GM23338 (cell line): ENCODE results near the gene RHOT1. TPM values are rescaled to one million over a fixed set of nuclear protein-coding genes. Genes with fewer than 3 reads are reported as not detected.
A peak's percentile ranks its signal among the peaks of the same experiment; 100 is the strongest.

Experiments
- ATAC-seq: fragments of 200-7000 bp; cut with Tn5 transposase; 3 replicates; pipeline ENCODE4 v1.9.1; 2020
- DNase-seq: peaks from one replicate; pipeline ENCODE4 v3.0.0-alpha.2; 2015; ENCODE audit warnings: low spot score
- H2AFZ ChIP-seq: fragments of 200-600 bp; sonication (generic); 2 replicates; pipeline ENCODE4 v1.8.0; 2016; ENCODE audit warnings: antibody characterized with exemption, mild to moderate bottlenecking, moderate library complexity
- H3F3A ChIP-seq: fragments of 200-600 bp; sonication (generic); replicated peaks from 2 replicates; pipeline ENCODE4 v1.8.0; 2017; ENCODE audit warnings: antibody characterized with exemption, mixed run types, low read depth
- H3K27ac ChIP-seq: fragments of 200-600 bp; sonication (generic); 2 replicates; pipeline ENCODE4 v1.6.1; 2016; ENCODE audit warnings: low read depth
- H3K27me3 ChIP-seq: fragments of 200-600 bp; sonication (generic); 2 replicates; pipeline ENCODE4 v1.8.0; 2016; ENCODE audit warnings: mild to moderate bottlenecking, mixed run types, moderate library complexity; ENCODE audit not compliant: insufficient read depth
- H3K36me3 ChIP-seq: fragments of 200-600 bp; sonication (generic); 2 replicates; pipeline ENCODE4 v1.8.0; 2016; ENCODE audit warnings: mild to moderate bottlenecking; ENCODE audit not compliant: insufficient read depth
- H3K4me1 ChIP-seq: fragments of 200-600 bp; sonication (generic); 2 replicates; pipeline ENCODE4 v1.8.0; 2016; ENCODE audit warnings: mild to moderate bottlenecking, moderate library complexity; ENCODE audit not compliant: insufficient read depth
- H3K4me2 ChIP-seq: fragments of 200-600 bp; sonication (generic); 2 replicates; pipeline ENCODE4 v1.7.1; 2017; ENCODE audit warnings: mixed run types
- H3K4me3 ChIP-seq: fragments of 200-600 bp; sonication (generic); 2 replicates; pipeline ENCODE4 v1.6.1; 2016; ENCODE audit warnings: mixed run types
- H3K79me2 ChIP-seq: fragments of 200-600 bp; sonication (generic); replicated peaks from 2 replicates; pipeline ENCODE4 v1.8.0; 2017; ENCODE audit warnings: mild to moderate bottlenecking; ENCODE audit not compliant: insufficient read depth
- H3K9me2 ChIP-seq: fragments of 200-600 bp; sonication (generic); 2 replicates; pipeline ENCODE4 v1.8.0; 2017; ENCODE audit not compliant: insufficient read depth
- H4K20me1 ChIP-seq: fragments of 200-600 bp; sonication (generic); replicated peaks from 2 replicates; pipeline ENCODE4 v1.8.0; 2017; ENCODE audit warnings: mild to moderate bottlenecking; ENCODE audit not compliant: insufficient read depth
- H3K27ac Mint-ChIP-seq: 2 replicates; pipeline ENCODE4 v1.8.0; 2020; ENCODE audit warnings: inconsistent platforms, mild to moderate bottlenecking, moderate library complexity, mixed read lengths
- H3K27me3 Mint-ChIP-seq: 3 replicates; pipeline ENCODE4 v1.8.0; 2022; ENCODE audit warnings: low read depth, mild to moderate bottlenecking, moderate library complexity, mixed read lengths, inconsistent platforms; ENCODE audit not compliant: insufficient read depth, poor library complexity
- H3K36me3 Mint-ChIP-seq: 3 replicates; pipeline ENCODE4 v1.8.0; 2021; ENCODE audit warnings: low read depth, mild to moderate bottlenecking, inconsistent platforms, moderate library complexity, mixed read lengths
- H3K4me1 Mint-ChIP-seq: 3 replicates; pipeline ENCODE4 v1.8.0; 2020; ENCODE audit warnings: mild to moderate bottlenecking, inconsistent platforms, mixed read lengths
- H3K4me3 Mint-ChIP-seq: 3 replicates; pipeline ENCODE4 v1.8.0; 2021; ENCODE audit warnings: moderate library complexity, mild to moderate bottlenecking, inconsistent platforms, mixed read lengths
- H3K9me3 Mint-ChIP-seq: 3 replicates; pipeline ENCODE4 v1.8.0; 2020; ENCODE audit warnings: moderate library complexity, mild to moderate bottlenecking, inconsistent platforms, mixed read lengths
- CREB1 ChIP-seq: fragments of 250-450 bp; sonication (Bioruptor Pico); IDR thresholded peaks from 2 replicates; pipeline ENCODE4 v1.5.0; 2020; ENCODE audit warnings: low read depth, mild to moderate bottlenecking, moderate library complexity
- EZH2 ChIP-seq: fragments of 200-600 bp; sonication (generic); IDR thresholded peaks from one replicate; pipeline ENCODE4 v1.8.0; 2017; ENCODE audit warnings: antibody characterized with exemption, mild to moderate bottlenecking, low read depth; ENCODE audit not compliant: unreplicated experiment
- EZH2phosphoT487 ChIP-seq: fragments of 200-600 bp; sonication (generic); IDR thresholded peaks from one replicate; pipeline ENCODE4 v1.8.1; 2018; ENCODE audit warnings: antibody characterized with exemption; ENCODE audit not compliant: unreplicated experiment
- JUNB ChIP-seq: IDR thresholded peaks from one replicate; pipeline ENCODE4 v1.6.1; 2016; ENCODE audit warnings: antibody characterized with exemption; ENCODE audit not compliant: unreplicated experiment
- NANOG ChIP-seq: IDR thresholded peaks from 2 replicates; pipeline ENCODE4 v1.6.1; 2016; ENCODE audit warnings: antibody characterized with exemption, borderline replicate concordance
- POLR2AphosphoS5 ChIP-seq: IDR thresholded peaks from 2 replicates; pipeline ENCODE4 v1.6.1; 2016; ENCODE audit warnings: antibody characterized with exemption, low read depth
- STAT1 ChIP-seq: IDR thresholded peaks from one replicate; pipeline ENCODE4 v1.6.1; 2016; ENCODE audit warnings: antibody characterized with exemption; ENCODE audit not compliant: unreplicated experiment
- ZNF114 ChIP-seq: fragments of 250-450 bp; sonication (Bioruptor Pico); IDR thresholded peaks from 2 replicates; pipeline ENCODE4 v1.5.0; 2020; ENCODE audit warnings: mild to moderate bottlenecking, moderate library complexity
- ZNF331 ChIP-seq: fragments of 250-450 bp; sonication (Bioruptor Pico); IDR thresholded peaks from 2 replicates; pipeline ENCODE4 v1.5.0; 2020; ENCODE audit warnings: low read depth, mild to moderate bottlenecking, moderate library complexity
- polyA plus RNA-seq: library from polyadenylated mRNA; unstranded; fragments of >200 nt; fragmentation: Nextera tagmentation; extraction: Ambion mirVana; gene quantifications from 2 replicates; pipeline ENCODE4 v1.2.1, GENCODE V29; 2016
- total RNA-seq: library from RNA; depleted of rRNA; stranded (reverse); fragments of >200 nt; shearing (Covaris generic); gene quantifications from 2 replicates; pipeline ENCODE4 v1.2.3, GENCODE V29; 2014
- TF ChIP-seq, protein P1 (sequence below): IDR thresholded peaks from one replicate; pipeline ENCODE4 v1.6.1; 2018; ENCODE audit warnings: antibody characterized with exemption; ENCODE audit not compliant: unreplicated experiment
- TF ChIP-seq, protein P2 (sequence below), 2 experiments: fragments of 200-600 bp in 1 of 2; sonication (generic) in 1 of 2; conservative IDR thresholded peaks; 2 replicates each; pipeline versions ENCODE4 v1.5.1 to v1.6.1; 2016 to 2017; ENCODE audit warnings: antibody characterized with exemption in 2 of 2, low read depth in 2 of 2, mild to moderate bottlenecking in 2 of 2, moderate library complexity in 1 of 2
- TF ChIP-seq, protein P3 (sequence below): fragments of 250-450 bp; sonication (Bioruptor Pico); IDR thresholded peaks from 2 replicates; pipeline ENCODE4 v1.5.0; 2020; ENCODE audit warnings: mild to moderate bottlenecking, moderate library complexity

The RHOT1 gene
- total and polyA plus RNA-seq, 2 experiments from 2014 or later = 40.8 to 53.5 TPM

DNA sequence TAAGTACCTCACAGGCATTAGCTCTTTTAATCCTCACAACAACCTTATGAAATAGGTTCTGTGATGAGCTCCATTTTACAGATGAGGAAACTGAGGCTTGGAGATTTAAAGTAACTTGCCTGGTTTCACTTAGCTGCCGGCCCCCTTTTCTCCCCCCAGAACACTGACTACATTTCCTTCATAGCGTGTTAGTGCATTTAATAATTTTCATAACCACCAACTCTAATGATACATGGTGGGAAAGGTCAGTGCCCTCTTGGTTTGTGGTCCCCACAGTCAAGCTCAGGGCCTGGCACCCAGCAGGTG, 16.5 kb upstream of the RHOT1 start (continued):
- TF ChIP-seq STAT1 = no peak
- no peak for TF ChIP-seq NANOG
- no peak for TF ChIP-seq ZNF331 (CRISPR knock-in tag)
- no peak for TF ChIP-seq EZH2
- TF ChIP-seq EZH2phosphoT487 = no peak
- no peak for TF ChIP-seq JUNB
- TF ChIP-seq, protein P1, sequence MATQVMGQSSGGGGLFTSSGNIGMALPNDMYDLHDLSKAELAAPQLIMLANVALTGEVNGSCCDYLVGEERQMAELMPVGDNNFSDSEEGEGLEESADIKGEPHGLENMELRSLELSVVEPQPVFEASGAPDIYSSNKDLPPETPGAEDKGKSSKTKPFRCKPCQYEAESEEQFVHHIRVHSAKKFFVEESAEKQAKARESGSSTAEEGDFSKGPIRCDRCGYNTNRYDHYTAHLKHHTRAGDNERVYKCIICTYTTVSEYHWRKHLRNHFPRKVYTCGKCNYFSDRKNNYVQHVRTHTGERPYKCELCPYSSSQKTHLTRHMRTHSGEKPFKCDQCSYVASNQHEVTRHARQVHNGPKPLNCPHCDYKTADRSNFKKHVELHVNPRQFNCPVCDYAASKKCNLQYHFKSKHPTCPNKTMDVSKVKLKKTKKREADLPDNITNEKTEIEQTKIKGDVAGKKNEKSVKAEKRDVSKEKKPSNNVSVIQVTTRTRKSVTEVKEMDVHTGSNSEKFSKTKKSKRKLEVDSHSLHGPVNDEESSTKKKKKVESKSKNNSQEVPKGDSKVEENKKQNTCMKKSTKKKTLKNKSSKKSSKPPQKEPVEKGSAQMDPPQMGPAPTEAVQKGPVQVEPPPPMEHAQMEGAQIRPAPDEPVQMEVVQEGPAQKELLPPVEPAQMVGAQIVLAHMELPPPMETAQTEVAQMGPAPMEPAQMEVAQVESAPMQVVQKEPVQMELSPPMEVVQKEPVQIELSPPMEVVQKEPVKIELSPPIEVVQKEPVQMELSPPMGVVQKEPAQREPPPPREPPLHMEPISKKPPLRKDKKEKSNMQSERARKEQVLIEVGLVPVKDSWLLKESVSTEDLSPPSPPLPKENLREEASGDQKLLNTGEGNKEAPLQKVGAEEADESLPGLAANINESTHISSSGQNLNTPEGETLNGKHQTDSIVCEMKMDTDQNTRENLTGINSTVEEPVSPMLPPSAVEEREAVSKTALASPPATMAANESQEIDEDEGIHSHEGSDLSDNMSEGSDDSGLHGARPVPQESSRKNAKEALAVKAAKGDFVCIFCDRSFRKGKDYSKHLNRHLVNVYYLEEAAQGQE = no peak
- no peak for TF ChIP-seq ZNF114 (CRISPR knock-in tag)

DNA sequence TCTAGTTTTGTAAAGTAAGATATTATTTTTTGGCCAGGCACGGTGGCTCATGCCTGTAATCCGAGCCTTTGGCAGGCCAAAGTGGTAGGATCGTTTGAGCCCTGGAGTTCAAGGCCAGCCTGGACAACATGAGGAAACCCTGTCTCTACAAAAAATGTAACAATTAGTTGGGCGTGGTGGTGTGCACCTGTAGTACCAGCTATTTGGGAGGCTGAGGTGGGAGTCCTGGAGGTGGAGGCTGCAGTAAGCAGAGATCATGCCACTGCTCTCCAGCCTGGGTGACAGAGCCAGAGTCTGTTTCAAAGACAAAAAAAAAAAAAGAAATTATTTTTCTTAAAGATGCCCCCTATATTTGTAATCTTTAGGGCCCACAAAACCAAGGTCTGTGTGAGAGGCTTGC, 16.0 kb upstream of the RHOT1 start:
- no peak for ATAC-seq
- peaks cover 17% of the 10 kb centered on the region for H3K4me1 ChIP-seq
- H3K27me3 ChIP-seq = no peaks in the 10 kb centered on the region
- no peaks in the 10 kb centered on the region; the same call in 1 of the 2 replicates for H3K79me2 ChIP-seq
- H2AFZ ChIP-seq = 0 out of 2 replicates have a peak overlapping the region, but pooled peaks have one; percentile 14
- no peaks in the 10 kb centered on the region for H3F3A ChIP-seq
- no peak overlapping the region for H3K4me3 ChIP-seq
- Mint-ChIP-seq H3K27ac (no peak overlapping the region), H3K4me1 (peaks cover 16% of the 10 kb centered on the region; the same call in 2 of the 3 replicates), H3K36me3 (peaks cover 9% of the 10 kb centered on the region), H3K9me3 (peaks cover 8% of the 10 kb centered on the region; the same call in 1 of the 3 replicates), H3K27me3 (peaks cover 6% of the 10 kb centered on the region), H3K4me3 (no peak overlapping the region)
- no peak overlapping the region for H3K4me2 ChIP-seq
- no peaks in the 10 kb centered on the region for H4K20me1 ChIP-seq
- TF ChIP-seq POLR2AphosphoS5 (no peak), ZNF331 (CRISPR knock-in tag) (no peak), CREB1 (CRISPR knock-in tag) (no peak), EZH2phosphoT487 (no peak), STAT1 (no peak)
- TF ChIP-seq, protein P2, sequence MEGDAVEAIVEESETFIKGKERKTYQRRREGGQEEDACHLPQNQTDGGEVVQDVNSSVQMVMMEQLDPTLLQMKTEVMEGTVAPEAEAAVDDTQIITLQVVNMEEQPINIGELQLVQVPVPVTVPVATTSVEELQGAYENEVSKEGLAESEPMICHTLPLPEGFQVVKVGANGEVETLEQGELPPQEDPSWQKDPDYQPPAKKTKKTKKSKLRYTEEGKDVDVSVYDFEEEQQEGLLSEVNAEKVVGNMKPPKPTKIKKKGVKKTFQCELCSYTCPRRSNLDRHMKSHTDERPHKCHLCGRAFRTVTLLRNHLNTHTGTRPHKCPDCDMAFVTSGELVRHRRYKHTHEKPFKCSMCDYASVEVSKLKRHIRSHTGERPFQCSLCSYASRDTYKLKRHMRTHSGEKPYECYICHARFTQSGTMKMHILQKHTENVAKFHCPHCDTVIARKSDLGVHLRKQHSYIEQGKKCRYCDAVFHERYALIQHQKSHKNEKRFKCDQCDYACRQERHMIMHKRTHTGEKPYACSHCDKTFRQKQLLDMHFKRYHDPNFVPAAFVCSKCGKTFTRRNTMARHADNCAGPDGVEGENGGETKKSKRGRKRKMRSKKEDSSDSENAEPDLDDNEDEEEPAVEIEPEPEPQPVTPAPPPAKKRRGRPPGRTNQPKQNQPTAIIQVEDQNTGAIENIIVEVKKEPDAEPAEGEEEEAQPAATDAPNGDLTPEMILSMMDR (conservative IDR thresholded peaks at IDR 0.05; ENCODE audit: low read depth in 2 of 2) = no peak
- TF ChIP-seq, protein P3, sequence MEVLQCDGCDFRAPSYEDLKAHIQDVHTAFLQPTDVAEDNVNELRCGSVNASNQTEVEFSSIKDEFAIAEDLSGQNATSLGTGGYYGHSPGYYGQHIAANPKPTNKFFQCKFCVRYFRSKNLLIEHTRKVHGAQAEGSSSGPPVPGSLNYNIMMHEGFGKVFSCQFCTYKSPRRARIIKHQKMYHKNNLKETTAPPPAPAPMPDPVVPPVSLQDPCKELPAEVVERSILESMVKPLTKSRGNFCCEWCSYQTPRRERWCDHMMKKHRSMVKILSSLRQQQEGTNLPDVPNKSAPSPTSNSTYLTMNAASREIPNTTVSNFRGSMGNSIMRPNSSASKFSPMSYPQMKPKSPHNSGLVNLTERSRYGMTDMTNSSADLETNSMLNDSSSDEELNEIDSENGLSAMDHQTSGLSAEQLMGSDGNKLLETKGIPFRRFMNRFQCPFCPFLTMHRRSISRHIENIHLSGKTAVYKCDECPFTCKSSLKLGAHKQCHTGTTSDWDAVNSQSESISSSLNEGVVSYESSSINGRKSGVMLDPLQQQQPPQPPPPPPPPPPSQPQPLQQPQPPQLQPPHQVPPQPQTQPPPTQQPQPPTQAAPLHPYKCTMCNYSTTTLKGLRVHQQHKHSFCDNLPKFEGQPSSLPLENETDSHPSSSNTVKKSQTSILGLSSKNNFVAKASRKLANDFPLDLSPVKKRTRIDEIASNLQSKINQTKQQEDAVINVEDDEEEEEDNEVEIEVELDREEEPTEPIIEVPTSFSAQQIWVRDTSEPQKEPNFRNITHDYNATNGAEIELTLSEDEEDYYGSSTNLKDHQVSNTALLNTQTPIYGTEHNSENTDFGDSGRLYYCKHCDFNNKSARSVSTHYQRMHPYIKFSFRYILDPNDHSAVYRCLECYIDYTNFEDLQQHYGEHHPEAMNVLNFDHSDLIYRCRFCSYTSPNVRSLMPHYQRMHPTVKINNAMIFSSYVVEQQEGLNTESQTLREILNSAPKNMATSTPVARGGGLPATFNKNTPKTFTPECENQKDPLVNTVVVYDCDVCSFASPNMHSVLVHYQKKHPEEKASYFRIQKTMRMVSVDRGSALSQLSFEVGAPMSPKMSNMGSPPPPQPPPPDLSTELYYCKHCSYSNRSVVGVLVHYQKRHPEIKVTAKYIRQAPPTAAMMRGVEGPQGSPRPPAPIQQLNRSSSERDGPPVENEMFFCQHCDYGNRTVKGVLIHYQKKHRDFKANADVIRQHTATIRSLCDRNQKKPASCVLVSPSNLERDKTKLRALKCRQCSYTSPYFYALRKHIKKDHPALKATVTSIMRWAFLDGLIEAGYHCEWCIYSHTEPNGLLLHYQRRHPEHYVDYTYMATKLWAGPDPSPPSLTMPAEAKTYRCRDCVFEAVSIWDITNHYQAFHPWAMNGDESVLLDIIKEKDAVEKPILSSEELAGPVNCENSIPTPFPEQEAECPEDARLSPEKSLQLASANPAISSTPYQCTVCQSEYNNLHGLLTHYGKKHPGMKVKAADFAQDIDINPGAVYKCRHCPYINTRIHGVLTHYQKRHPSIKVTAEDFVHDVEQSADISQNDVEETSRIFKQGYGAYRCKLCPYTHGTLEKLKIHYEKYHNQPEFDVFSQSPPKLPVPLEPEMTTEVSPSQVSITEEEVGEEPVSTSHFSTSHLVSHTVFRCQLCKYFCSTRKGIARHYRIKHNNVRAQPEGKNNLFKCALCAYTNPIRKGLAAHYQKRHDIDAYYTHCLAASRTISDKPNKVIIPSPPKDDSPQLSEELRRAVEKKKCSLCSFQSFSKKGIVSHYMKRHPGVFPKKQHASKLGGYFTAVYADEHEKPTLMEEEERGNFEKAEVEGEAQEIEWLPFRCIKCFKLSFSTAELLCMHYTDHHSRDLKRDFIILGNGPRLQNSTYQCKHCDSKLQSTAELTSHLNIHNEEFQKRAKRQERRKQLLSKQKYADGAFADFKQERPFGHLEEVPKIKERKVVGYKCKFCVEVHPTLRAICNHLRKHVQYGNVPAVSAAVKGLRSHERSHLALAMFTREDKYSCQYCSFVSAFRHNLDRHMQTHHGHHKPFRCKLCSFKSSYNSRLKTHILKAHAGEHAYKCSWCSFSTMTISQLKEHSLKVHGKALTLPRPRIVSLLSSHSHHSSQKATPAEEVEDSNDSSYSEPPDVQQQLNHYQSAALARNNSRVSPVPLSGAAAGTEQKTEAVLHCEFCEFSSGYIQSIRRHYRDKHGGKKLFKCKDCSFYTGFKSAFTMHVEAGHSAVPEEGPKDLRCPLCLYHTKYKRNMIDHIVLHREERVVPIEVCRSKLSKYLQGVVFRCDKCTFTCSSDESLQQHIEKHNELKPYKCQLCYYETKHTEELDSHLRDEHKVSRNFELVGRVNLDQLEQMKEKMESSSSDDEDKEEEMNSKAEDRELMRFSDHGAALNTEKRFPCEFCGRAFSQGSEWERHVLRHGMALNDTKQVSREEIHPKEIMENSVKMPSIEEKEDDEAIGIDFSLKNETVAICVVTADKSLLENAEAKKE = no peak
- no peaks in the 10 kb centered on the region for H3K9me2 ChIP-seq
- H3K27ac ChIP-seq = no peak overlapping the region
- no peaks in the 10 kb centered on the region for H3K36me3 ChIP-seq
- DNase-seq = no peak
